ENCODE data around the gene ACTN1.
"Not testable (repeated sequence)": the region's sequence is repeated elsewhere in the genome, so short reads cannot be mapped to it uniquely, and the experiment has no call there.

Gene ACTN1

GRCh38 chr14:68979021-68979721 is at the start of gene ACTN1:
ACTN1 (minus strand) TSS chr14:68979302; CDS start chr14:68979056, 246 bp downstream.
- peak; percentile 78 for DNase-seq

DNA sequence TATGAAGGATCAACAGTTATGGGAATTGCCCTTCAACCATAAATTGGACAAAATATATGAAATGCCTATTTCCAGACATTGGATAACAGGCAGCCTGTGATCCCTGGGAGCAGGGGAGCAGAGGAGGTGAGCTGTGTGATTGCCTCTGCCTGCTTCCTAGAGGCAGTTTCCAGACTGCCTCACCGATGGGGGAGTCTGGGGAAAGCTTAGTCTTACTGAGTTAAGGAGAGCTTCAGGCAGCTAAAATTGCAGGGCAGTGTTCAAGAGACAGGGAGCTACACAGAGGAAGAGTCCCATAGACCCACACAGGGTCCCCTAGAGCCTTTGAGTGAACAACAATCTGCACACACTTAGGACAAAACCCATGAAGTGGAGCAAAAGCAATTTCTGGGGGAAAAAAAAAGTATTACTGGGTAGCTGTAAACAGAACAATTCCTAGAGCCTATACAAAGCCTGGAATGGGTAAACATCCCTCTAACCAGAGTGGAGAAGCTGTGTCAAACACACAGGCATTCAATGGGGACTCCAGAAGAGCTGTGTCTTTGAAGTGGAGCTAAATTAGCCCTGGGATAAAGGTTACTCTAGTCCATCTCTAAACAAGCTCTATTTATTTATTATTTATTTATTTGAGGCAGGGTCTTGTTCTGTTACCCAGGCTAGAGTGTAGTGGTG is 48.3 kb upstream of the ACTN1 start:
- no peak for DNase-seq

GRCh38 chr14:69023035-69023434 is 43.9 kb upstream of the ACTN1 start:
- no peak for DNase-seq

DNA sequence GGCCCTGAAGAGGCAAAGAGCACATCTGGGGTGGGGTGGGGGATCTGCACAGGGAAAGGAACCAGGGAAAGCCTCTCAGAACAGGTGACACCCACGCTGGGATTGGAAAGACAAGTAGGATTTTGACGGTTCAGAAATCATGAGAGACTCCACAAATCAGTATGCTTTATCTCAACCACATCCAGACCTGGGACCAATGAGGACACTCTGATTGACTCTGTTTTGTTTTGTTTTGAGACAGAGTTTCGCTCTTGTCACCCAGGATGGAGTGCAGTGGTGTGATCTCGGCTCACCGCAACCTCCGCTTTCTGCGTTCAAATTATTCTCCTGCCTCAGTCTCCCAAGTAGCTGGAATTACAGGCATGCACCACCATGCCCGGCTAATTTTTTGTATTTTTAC is 43.0 kb upstream of the ACTN1 start:
- not testable (repeated sequence) for DNase-seq

DNA sequence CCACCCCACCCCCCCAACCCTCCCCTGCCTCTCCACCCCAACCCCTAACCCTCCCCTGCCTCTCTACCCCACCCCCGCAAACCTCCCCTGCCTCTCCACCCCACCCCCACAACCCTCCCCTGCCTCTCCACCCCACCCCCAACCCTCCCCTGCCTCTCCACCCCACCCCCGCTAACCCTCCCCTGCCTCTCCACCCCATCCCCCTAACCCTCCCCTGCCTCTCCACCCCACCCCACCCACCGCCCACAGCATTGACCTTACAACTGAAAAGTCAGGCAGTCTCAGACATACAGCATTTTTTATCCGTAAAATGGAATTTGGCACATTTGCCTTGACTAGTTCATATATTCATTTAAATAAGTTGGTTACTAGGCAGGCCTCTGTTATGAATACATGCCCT is 38.6 kb upstream of the ACTN1 start:
- DNase-seq, result no peak

- peak; percentile 34 for DNase-seq
These were observed 35.7 kb upstream of the ACTN1 start for GRCh38 chr14:69014829-69015259.

- DNase-seq, result peak; percentile 68
These were observed 35.1 kb upstream of the ACTN1 start for GRCh38 chr14:69013943-69014782.

DNA sequence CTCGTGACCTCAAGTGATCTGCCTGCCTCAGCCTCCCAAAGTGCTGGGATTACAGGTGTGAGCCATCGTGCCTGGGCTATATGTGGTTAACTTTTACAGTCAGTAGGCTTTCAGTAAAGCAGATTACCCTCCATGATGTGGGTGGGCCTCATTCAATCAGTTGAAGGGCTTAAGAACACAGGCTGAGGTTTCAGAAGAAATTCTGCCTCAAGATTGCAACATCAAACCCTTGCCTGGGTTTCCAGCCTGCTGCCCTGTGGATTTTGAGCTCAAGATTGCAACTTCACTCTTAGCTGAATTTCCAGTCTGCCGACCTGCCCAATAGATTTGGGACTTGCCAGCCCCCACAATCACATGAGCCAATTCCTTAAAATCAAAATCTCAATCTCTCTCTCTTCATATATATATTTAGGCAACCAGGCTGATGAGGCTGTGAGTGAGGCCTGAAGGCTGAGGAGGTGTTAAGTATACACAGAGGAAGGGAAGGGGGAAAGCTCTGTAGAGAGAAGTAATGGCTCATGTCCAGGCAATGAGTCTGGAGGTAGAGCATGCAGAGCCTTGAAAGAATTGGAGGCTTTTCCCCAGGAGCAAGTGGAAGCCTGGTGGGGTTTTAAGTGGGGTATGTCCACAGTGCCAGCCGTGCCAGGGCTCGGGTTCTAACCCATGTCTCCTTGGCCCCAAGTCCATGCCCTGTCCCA is 33.3 kb upstream of the ACTN1 start:
- no peak for DNase-seq

DNA sequence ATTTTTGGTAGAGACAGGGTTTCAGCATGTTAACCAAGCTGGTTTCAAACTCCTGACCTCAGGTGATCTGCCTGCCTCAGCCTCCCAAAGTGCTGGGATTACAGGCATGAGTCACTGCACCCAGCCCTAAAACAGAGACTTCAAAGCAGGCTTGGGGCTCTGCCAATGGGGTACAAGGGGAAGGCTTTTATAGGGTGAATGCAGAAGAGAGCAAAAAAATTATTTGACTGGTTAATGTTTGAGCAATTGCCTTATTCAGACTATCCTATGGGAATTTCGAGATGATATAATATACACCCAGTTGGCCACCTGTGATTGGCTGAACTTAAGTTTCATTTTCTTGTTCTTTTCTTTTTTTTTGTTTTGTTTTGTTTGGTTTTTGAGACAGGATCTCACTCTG is 31.5 kb upstream of the ACTN1 start:
- DNase-seq, result no peak

DNA sequence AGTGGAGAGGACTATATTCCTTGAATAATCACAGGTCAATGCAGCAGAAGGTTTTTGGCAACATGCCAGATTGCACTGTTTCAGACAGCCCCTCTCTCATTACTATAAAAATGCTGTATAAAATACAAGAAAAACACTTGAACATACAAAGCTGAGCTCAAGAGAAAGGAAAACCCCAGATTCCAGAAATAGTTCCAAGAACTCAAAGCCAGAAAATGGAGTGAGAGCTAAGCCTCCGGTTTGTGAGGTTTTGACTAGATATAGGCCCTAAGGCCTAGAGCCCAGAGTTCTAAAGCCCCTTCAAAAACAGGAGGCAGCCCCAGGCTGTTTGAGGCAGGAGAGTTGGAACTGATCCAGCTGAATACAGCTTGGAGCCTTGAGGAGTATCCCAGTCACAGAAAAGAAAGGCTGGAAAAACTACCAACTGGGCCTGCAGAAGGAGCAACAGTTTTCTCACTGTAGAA is 29.4 kb upstream of the ACTN1 start:
- no peak for DNase-seq

DNA sequence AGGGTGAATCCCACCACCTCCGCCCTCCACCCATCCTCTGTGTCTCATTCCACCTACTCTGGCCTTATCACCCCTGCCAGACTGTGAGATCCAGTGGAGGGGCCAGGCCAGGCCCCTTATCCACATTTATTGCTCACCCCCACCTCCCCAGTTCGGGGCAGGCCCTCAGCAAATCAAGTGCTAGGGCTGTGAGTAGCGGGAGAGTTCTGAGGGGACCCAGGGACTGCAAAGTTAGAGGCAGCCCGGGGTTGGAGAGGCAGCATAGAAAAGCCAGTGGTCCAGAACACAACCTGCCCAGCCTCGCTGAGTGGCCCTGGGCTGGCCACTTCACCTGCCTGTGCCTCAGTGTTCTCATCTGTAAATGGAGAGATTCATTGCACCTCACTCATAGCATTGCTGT is 27.2 kb upstream of the ACTN1 start:
- DNase-seq, result no peak

GRCh38 chr14:69005432-69006148 is 26.5 kb upstream of the ACTN1 start:
- no peak for DNase-seq

- DNase-seq, result no peak
These were observed 25.8 kb upstream of the ACTN1 start for GRCh38 chr14:69004731-69005431.

GRCh38 chr14:69003626-69004025 is 24.5 kb upstream of the ACTN1 start:
- DNase-seq, result no peak

GRCh38 chr14:69002069-69002468 is 23.0 kb upstream of the ACTN1 start:
- peak; percentile 13 for DNase-seq

DNA sequence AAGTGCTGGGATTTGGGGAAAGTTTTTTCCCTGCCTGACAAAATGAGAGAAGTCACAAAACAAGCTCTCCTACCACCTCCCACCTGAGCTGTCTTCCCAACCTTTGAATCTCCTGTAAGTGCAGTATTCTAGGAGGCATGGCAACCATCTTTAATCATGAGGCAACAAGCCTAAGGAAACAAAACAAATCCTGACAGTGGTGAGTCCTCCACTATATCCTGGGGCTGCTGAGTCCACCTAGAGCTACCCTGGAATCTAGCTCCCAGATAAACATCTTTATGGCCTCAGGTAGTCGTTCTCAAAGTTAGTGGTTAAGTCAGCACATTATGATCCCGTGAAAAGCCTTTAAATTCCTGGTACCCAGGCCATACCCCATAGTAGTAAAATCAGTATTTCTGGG is 22.3 kb upstream of the ACTN1 start:
- no peak for DNase-seq

DNA sequence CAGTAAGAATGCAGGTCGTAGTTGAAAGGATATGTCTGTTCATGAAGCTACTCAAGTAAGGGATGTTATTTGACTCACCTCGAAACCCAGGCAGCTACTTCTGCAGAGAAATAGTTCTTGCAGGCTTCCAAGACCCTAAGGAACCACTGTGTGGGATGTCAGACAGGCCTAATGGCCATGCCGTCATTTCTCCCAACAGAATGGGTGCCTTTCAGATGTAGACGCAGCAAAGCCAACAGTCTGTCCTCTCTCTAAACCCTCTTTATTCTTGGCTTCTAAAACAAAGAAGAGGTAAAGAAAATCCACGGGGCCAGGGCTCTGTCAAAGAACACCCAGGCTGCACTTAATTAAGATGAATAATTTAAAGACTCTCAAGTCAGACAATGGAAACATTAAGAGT is 19.0 kb upstream of the ACTN1 start:
- no peak for DNase-seq

DNA sequence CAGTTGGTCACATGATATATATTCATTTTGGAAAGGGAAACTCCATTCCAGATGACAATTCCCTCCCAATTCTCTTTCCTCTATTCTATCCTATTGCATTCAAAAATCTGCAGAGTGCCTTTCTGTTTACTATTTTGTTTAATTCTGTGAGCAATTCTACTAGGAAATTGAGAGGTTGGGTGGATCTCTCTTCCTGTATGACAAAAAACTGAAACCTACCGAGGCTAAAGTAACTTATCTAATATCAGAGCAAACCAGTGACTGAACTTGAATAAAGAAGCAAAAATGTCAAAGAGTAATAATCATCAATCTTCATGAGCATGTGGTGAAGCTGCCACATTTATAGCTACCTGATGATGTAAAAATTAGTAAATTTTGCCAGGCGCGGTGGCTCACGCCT is 16.6 kb upstream of the ACTN1 start:
- DNase-seq, result no peak

GRCh38 chr14:68994056-68994455 is 15.0 kb upstream of the ACTN1 start:
- no peak for DNase-seq

DNA sequence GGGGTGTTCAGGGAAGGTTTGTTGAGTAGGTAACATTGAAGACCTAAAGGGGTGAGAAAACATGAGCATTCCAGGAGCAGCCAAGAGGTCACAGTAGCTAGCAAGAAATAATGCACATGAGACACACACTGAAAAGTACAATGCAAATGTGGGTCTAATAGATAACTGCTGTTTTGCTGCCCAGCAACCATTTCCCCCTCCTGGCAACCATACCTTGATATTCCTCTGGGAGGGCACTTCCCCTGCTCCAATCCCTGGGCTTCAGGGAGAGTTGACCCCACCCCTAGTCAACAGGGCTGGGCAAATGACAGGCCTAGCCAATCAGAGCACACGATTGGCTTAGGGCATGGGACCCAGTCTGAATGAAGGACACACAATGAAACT is 8.5 kb upstream of the ACTN1 start:
- no peak for DNase-seq

- no peak for DNase-seq
These were observed 8.0 kb upstream of the ACTN1 start for GRCh38 chr14:68986926-68987652.

Data from CD4-positive, alpha-beta T cell treated with Interferon gamma for 1 hour (primary cell).